ENCODE data around the gene TIMP2. TPM values are rescaled to one million over a fixed set of nuclear protein-coding genes. Genes with fewer than 3 reads are reported as not detected.

TIMP2 gene
- polyA plus RNA-seq, 1 donor from 2014 or later = 25.6 TPM

DNA sequence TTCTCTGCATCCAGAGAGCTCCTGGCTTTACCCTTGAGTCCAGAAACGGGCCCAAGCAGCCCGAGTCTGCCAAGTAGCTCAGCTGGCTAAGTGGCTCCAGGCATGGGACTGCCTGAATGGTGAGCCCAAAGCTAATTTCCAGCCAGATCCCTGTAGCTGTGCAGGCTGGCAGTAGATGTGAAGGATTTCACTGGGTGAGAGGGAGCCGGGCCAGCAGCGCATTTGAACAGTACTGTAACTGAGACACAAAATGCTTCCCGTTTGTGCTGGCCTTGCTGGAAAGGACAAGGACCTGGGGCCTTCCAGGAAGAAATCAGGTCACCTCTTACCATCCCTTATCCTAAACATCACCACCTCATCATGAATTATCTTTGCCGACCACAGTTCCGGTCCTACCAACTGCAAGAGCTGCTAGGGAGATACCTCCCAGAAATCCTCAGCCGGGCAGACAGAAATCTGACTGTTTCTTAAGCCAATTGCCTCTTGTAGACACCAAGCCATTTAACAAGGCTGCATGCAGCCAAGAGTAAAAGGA, 3.7 kb downstream of the TIMP2 start:
- Histone ChIP-seq H3K9me2 (ENCODE audit: insufficient read depth, low read length) (no peaks in the 10 kb centered on the region), H3F3A (ENCODE audit: insufficient read depth, low read length, poor library complexity, severe bottlenecking) (no peaks in the 10 kb centered on the region), H3K9me3 (ENCODE audit: low read length) (no peaks in the 10 kb centered on the region), H4K20me1 (ENCODE audit: insufficient read depth) (no peaks in the 10 kb centered on the region), H3K27ac (ENCODE audit: low read length) (peak overlapping the region; percentile 39), H3K36me3 (ENCODE audit: insufficient read depth, low read length) (no peaks in the 10 kb centered on the region), H3K27me3 (ENCODE audit: insufficient read depth, low read depth, low read length) (no peaks in the 10 kb centered on the region), H2AFZ (ENCODE audit: low read depth, low read length) (no peak overlapping the region), H3K9ac (ENCODE audit: low read length) (peak overlapping the region; percentile 31), H3K79me2 (replicated peaks; ENCODE audit: insufficient read depth, low read length) (peaks cover 77% of the 10 kb centered on the region), H3K4me3 (ENCODE audit: low read length) (peak overlapping the region; percentile 28), H3K4me2 (ENCODE audit: low read length) (no peak overlapping the region)
- TF ChIP-seq EZH2 (IDR thresholded peaks at IDR 0.05; ENCODE audit: borderline replicate concordance, insufficient read depth, low read length, poor library complexity, severe bottlenecking) (no peak), SMC3 (conservative IDR thresholded peaks at IDR 0.05; ENCODE audit: poor library complexity) (no peak), POLR2AphosphoS5 (IDR thresholded peaks at IDR 0.05) (no peak), TAF1 (IDR thresholded peaks at IDR 0.05; ENCODE audit: low read depth) (no peak)
- TF ChIP-seq, protein P1, sequence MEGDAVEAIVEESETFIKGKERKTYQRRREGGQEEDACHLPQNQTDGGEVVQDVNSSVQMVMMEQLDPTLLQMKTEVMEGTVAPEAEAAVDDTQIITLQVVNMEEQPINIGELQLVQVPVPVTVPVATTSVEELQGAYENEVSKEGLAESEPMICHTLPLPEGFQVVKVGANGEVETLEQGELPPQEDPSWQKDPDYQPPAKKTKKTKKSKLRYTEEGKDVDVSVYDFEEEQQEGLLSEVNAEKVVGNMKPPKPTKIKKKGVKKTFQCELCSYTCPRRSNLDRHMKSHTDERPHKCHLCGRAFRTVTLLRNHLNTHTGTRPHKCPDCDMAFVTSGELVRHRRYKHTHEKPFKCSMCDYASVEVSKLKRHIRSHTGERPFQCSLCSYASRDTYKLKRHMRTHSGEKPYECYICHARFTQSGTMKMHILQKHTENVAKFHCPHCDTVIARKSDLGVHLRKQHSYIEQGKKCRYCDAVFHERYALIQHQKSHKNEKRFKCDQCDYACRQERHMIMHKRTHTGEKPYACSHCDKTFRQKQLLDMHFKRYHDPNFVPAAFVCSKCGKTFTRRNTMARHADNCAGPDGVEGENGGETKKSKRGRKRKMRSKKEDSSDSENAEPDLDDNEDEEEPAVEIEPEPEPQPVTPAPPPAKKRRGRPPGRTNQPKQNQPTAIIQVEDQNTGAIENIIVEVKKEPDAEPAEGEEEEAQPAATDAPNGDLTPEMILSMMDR (IDR thresholded peaks at IDR 0.05; ENCODE audit: poor library complexity, severe bottlenecking) = no peak

DNA sequence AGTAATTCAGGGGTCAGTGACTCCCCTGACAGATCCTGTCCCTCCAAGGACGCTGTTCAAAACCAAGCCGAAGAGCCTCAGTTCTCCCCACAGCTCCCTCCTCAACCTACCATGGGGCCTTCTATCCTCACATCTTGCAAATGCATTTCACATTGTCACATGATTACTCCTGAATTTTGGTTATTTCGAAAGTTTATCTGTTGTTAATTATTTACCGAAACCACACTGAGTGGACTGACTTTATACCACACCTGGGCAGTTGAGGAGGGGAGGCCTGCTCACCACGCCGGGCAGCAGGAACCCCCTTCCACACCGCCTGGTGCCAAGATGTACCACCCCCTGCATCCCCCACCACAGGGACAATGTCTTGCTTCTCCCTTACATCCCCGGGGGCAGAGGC, 4.7 kb downstream of the TIMP2 start:
- no peak for TF ChIP-seq EZH2 (IDR thresholded peaks at IDR 0.05; ENCODE audit: borderline replicate concordance, insufficient read depth, low read length, poor library complexity, severe bottlenecking)
- no peak for TF ChIP-seq MXI1 (conservative IDR thresholded peaks at IDR 0.05; ENCODE audit: poor library complexity, severe bottlenecking)
- no peak for TF ChIP-seq TAF1 (IDR thresholded peaks at IDR 0.05; ENCODE audit: low read depth)
- no peak for TF ChIP-seq RAD21 (conservative IDR thresholded peaks at IDR 0.05)
- Histone ChIP-seq H3K27ac (ENCODE audit: low read length) (no peak overlapping the region), H3F3A (ENCODE audit: insufficient read depth, low read length, poor library complexity, severe bottlenecking) (no peaks in the 10 kb centered on the region), H3K27me3 (ENCODE audit: insufficient read depth, low read depth, low read length) (no peaks in the 10 kb centered on the region), H3K79me2 (replicated peaks; ENCODE audit: insufficient read depth, low read length) (peaks cover 82% of the 10 kb centered on the region), H3K36me3 (ENCODE audit: insufficient read depth, low read length) (no peaks in the 10 kb centered on the region), H3K9me2 (ENCODE audit: insufficient read depth, low read length) (no peaks in the 10 kb centered on the region), H3K9me3 (ENCODE audit: low read length) (no peaks in the 10 kb centered on the region), H2AFZ (ENCODE audit: low read depth, low read length) (no peak overlapping the region), H4K20me1 (ENCODE audit: insufficient read depth) (no peaks in the 10 kb centered on the region), H3K4me2 (ENCODE audit: low read length) (no peak overlapping the region), H3K9ac (ENCODE audit: low read length) (no peak overlapping the region), H3K4me3 (ENCODE audit: low read length) (peak overlapping the region; percentile 18)

DNA sequence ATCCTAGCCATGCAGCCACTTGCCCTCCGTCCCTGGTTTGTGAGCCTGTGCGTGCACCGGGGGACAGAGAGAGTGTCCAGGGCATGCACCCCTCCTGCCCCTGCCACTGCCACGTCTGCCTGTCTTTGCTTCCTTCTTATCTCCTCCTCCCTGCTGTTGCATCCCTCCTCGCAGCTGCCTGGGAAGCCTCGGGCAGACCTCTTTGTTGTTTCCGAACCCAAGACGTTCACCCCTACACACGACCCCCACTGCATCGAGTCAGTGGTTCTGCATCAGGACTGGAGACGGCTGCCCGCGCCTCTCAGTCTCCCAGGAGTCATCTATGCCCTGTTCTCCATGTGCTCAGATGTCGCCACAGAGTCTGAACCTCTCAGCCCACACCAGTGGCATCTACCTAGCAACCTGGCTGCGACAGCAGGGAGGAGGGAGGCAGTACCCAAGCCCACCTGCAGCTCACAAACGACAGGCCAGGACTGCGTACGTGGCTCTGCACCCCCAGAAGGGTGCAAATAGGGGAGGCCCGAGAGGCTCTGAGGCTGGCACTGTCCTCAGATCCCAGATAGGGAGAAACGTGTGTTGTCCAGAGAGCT, 5.2 kb downstream of the TIMP2 start:
- Histone ChIP-seq H3K9ac (ENCODE audit: low read length) (no peak overlapping the region), H3K4me2 (ENCODE audit: low read length) (no peak overlapping the region), H4K20me1 (ENCODE audit: insufficient read depth) (no peaks in the 10 kb centered on the region), H3F3A (ENCODE audit: insufficient read depth, low read length, poor library complexity, severe bottlenecking) (no peaks in the 10 kb centered on the region), H3K79me2 (replicated peaks; ENCODE audit: insufficient read depth, low read length) (peaks cover 82% of the 10 kb centered on the region), H3K9me3 (ENCODE audit: low read length) (no peaks in the 10 kb centered on the region), H3K27me3 (ENCODE audit: insufficient read depth, low read depth, low read length) (no peaks in the 10 kb centered on the region), H3K36me3 (ENCODE audit: insufficient read depth, low read length) (no peaks in the 10 kb centered on the region), H2AFZ (ENCODE audit: low read depth, low read length) (no peak overlapping the region), H3K4me3 (ENCODE audit: low read length) (peak overlapping the region; percentile 18), H3K27ac (ENCODE audit: low read length) (no peak overlapping the region), H3K9me2 (ENCODE audit: insufficient read depth, low read length) (no peaks in the 10 kb centered on the region)
- no peak for TF ChIP-seq EZH2 (IDR thresholded peaks at IDR 0.05; ENCODE audit: borderline replicate concordance, insufficient read depth, low read length, poor library complexity, severe bottlenecking)
